K562 (cell line): Measurements from ENCODE around the gene NRF1. TPM values are rescaled to one million over a fixed set of nuclear protein-coding genes. Genes with fewer than 3 reads are reported as not detected.

Source experiments
- ATF1 ChIP-seq, 2 experiments: fragments of 450-650 bp in 1 of 2; IDR thresholded peaks; 2 replicates each; pipeline ENCODE4 v1.6.1; 2016; ENCODE audit warnings: missing compliant biosample characterization in 1 of 2, missing genetic modification characterization in 1 of 2
- BHLHE40 ChIP-seq: IDR thresholded peaks from 2 replicates; pipeline ENCODE4 v1.6.1; 2011; ENCODE audit warnings: low read length, improper control_type of control experiment
- E2F4 ChIP-seq: sonication (generic); formaldehyde crosslinking; IDR thresholded peaks from 2 replicates; pipeline ENCODE4 v1.8.0; 2022; ENCODE audit warnings: mild to moderate bottlenecking, low read depth, missing genetic modification reagents
- GTF3C2 ChIP-seq: IDR thresholded peaks from 3 replicates; pipeline ENCODE4 v1.6.1; 2011; ENCODE audit warnings: borderline replicate concordance, mild to moderate bottlenecking, moderate library complexity; ENCODE audit not compliant: insufficient read length; ENCODE audit errors: extremely low read depth
- HMG20B ChIP-seq: fragments of 250-450 bp; sonication (Bioruptor Pico); IDR thresholded peaks from 2 replicates; pipeline ENCODE4 v1.5.0; 2021; ENCODE audit warnings: mild to moderate bottlenecking
- LEF1 ChIP-seq: fragments of 450-650 bp; IDR thresholded peaks from 2 replicates; pipeline ENCODE4 v1.6.1; 2016; ENCODE audit warnings: mild to moderate bottlenecking
- MAFF ChIP-seq: IDR thresholded peaks from 2 replicates; pipeline ENCODE4 v1.6.1; 2012; ENCODE audit warnings: low read length, improper control_type of control experiment
- NR2F6 ChIP-seq: fragments of 450-650 bp; formaldehyde crosslinking; IDR thresholded peaks from 2 replicates; pipeline ENCODE4 v1.4.0; 2020; ENCODE audit warnings: mild to moderate bottlenecking
- NR3C1 ChIP-seq: sonication (generic); formaldehyde crosslinking; IDR thresholded peaks from 2 replicates; pipeline ENCODE4 v1.8.1; 2022; ENCODE audit warnings: missing genetic modification reagents
- PBX2 ChIP-seq, 2 experiments: IDR thresholded peaks in 1 of 2; conservative IDR thresholded peaks in 1 of 2; 2 replicates each; pipeline ENCODE4 v1.6.1; 2016; ENCODE audit warnings: low read depth in 2 of 2, mild to moderate bottlenecking in 1 of 2, missing compliant biosample characterization in 1 of 2, missing genetic modification characterization in 1 of 2, moderate library complexity in 1 of 2
- PHB ChIP-seq: fragments of 250-450 bp; sonication (Bioruptor Pico); IDR thresholded peaks from 2 replicates; pipeline ENCODE4 v1.5.0; 2021
- RAD21 ChIP-seq, 2 experiments: fragments of 250-450 bp in 1 of 2; fragments of 450-650 bp in 1 of 2; sonication (Bioruptor Pico) in 1 of 2; formaldehyde crosslinking in 1 of 2; IDR thresholded peaks in 1 of 2; conservative IDR thresholded peaks in 1 of 2; 2 replicates each; pipeline versions ENCODE4 v1.4.0 to v1.8.0; 2020 to 2022; ENCODE audit warnings: mild to moderate bottlenecking in 2 of 2, moderate library complexity in 1 of 2
- RFX7 ChIP-seq: fragments of 250-450 bp; sonication (Bioruptor Pico); IDR thresholded peaks from 2 replicates; pipeline ENCODE4 v1.5.1; 2021; ENCODE audit warnings: mild to moderate bottlenecking
- RNF219 ChIP-seq: fragments of 250-450 bp; sonication (Bioruptor Pico); IDR thresholded peaks from 2 replicates; pipeline ENCODE4 v1.5.0; 2022; ENCODE audit warnings: mild to moderate bottlenecking
- TCF7L2 ChIP-seq: fragments of 150-350 bp; IDR thresholded peaks from 2 replicates; pipeline ENCODE4 v1.6.1; 2016; ENCODE audit warnings: low read depth, mild to moderate bottlenecking, low read length, moderate library complexity
- XRCC4 ChIP-seq: IDR thresholded peaks from one replicate; pipeline ENCODE4 v1.6.1; 2011; ENCODE audit not compliant: insufficient read depth, insufficient read length; ENCODE audit errors: extremely low read depth
- ZNF239 ChIP-seq: fragments of 250-450 bp; sonication (Bioruptor Pico); IDR thresholded peaks from 2 replicates; pipeline ENCODE4 v1.4.0; 2020; ENCODE audit warnings: mild to moderate bottlenecking
- ZNF444 ChIP-seq: fragments of 250-450 bp; sonication (Bioruptor Pico); IDR thresholded peaks from 2 replicates; pipeline ENCODE4 v1.4.0; 2020; ENCODE audit warnings: mild to moderate bottlenecking, moderate library complexity
- ZNF668 ChIP-seq: fragments of 250-450 bp; sonication (Bioruptor Pico); IDR thresholded peaks from 2 replicates; pipeline ENCODE4 v1.8.0; 2022; ENCODE audit warnings: mild to moderate bottlenecking, inconsistent platforms
- polyA plus RNA-seq, 8 experiments: library from polyadenylated mRNA; depleted of rRNA in 4 of 8; stranded (reverse) in 5 of 8; unstranded in 3 of 8; fragments of >200 nt; fragmentation: Nextera tagmentation in 2 of 8; fragmentation: Illumina TruSeq in 1 of 8; extraction: Ambion mirVana in 2 of 8; extraction: Trizol in 1 of 8; gene quantifications; 2 replicates each; pipeline versions ENCODE4 v1.2.1 to v1.2.3, GENCODE V29; 2011 to 2014; ENCODE audit warnings: inconsistent platforms in 1 of 8, missing spikeins in 1 of 8
- total RNA-seq, 7 experiments: library from RNA; depleted of rRNA in 6 of 7; stranded (reverse); fragments of >200 nt in 6 of 7; fragmentation: Illumina TruSeq in 2 of 7; extraction: Trizol in 2 of 7; gene quantifications; 2 replicates each; pipeline versions ENCODE4 v1.2.1 to v1.2.3, GENCODE V29; 2011 to 2021; ENCODE audit warnings: low replicate concordance in 1 of 7

Gene NRF1
- total and polyA plus RNA-seq, 9 of the 15 experiments (the other 6 are each of a cell fraction or from before 2014, with no cell fraction given) = 8.6 to 28.8 (median 20.3) TPM

- TF ChIP-seq RNF219 (CRISPR knock-in tag) (no peak), ZNF668 (CRISPR knock-in tag) (no peak), BHLHE40 (no peak), LEF1 (0 out of 2 replicates have a peak, but pooled peaks have one; percentile 35), PBX2 (CRISPR knock-in tag; IDR thresholded peaks at IDR 0.05; ENCODE audit: low read depth) (no peak), PBX2 (tag; conservative IDR thresholded peaks at IDR 0.05; ENCODE audit: low read depth) (no peak), RFX7 (no peak), NR3C1 (no peak), TCF7L2 (no peak), XRCC4 (no peak), NR2F6 (CRISPR knock-in tag) (0 out of 2 replicates have a peak, but pooled peaks have one; percentile 51), MAFF (no peak), GTF3C2 (peak; percentile 62), ZNF444 (CRISPR knock-in tag) (no peak), ATF1 (CRISPR knock-in tag; IDR thresholded peaks at IDR 0.05) (no peak), ATF1 (tag; IDR thresholded peaks at IDR 0.05) (no peak), ZNF239 (CRISPR knock-in tag) (no peak), PHB (CRISPR knock-in tag) (no peak), HMG20B (CRISPR knock-in tag) (no peak), RAD21 (CRISPR knock-in tag; conservative IDR thresholded peaks at IDR 0.05 in 1 of 2, IDR thresholded peaks at IDR 0.05 in 1 of 2) (no peak), E2F4 (CRISPR knock-in tag) (no peak)
Observed at GRCh38 chr7:129610709-129611245, 743 bp upstream of the NRF1 start (continued).
